GM10847 (cell line): ENCODE results near the gene ISCA2.

ENCODE experiments used
- POLR2A ChIP-seq: IDR thresholded peaks from 2 replicates; pipeline ENCODE4 v1.6.1; 2011; ENCODE audit not compliant: insufficient read length; ENCODE audit errors: extremely low read depth

The ISCA2 gene

GRCh38 chr14:74511966-74512830 lies 18.6 kb downstream of the ISCA2 start:
- no peak for TF ChIP-seq POLR2A

- TF ChIP-seq POLR2A, result no peak
Observed at GRCh38 chr14:74514471-74514941, 20.9 kb downstream of the ISCA2 start.

GRCh38 chr14:74515891-74516412 lies 22.4 kb downstream of the ISCA2 start:
- TF ChIP-seq POLR2A, result no peak

- TF ChIP-seq POLR2A, result no peak
Observed at GRCh38 chr14:74516451-74517160, 23.0 kb downstream of the ISCA2 start.

- TF ChIP-seq POLR2A, result no peak
Observed at GRCh38 chr14:74517731-74518130, 24.2 kb downstream of the ISCA2 start.

- no peak for TF ChIP-seq POLR2A
Observed at GRCh38 chr14:74518221-74518620, 24.7 kb downstream of the ISCA2 start.

GRCh38 chr14:74519316-74520074 lies 25.9 kb downstream of the ISCA2 start:
- no peak for TF ChIP-seq POLR2A

GRCh38 chr14:74521756-74522155 lies 28.2 kb downstream of the ISCA2 start:
- no peak for TF ChIP-seq POLR2A

- TF ChIP-seq POLR2A, result no peak
Observed at GRCh38 chr14:74522740-74523139, 29.2 kb downstream of the ISCA2 start.

GRCh38 chr14:74524076-74524811 lies 30.7 kb downstream of the ISCA2 start:
- TF ChIP-seq POLR2A, result no peak

GRCh38 chr14:74524812-74525135 lies 31.2 kb downstream of the ISCA2 start:
- TF ChIP-seq POLR2A, result no peak

- TF ChIP-seq POLR2A, result no peak
Observed at GRCh38 chr14:74525361-74525851, 31.8 kb downstream of the ISCA2 start.

- no peak for TF ChIP-seq POLR2A
Observed at GRCh38 chr14:74526854-74527585, 33.5 kb downstream of the ISCA2 start.

GRCh38 chr14:74527736-74528280 lies 34.2 kb downstream of the ISCA2 start:
- no peak for TF ChIP-seq POLR2A

GRCh38 chr14:74528406-74528805 lies 34.8 kb downstream of the ISCA2 start:
- no peak for TF ChIP-seq POLR2A
